Prostate gland (tissue), 2 donors: ENCODE measurements around the gene HSPB6. TPM values are rescaled to one million over a fixed set of nuclear protein-coding genes. Genes with fewer than 3 reads are reported as not detected.

Experiments
- DNase-seq: peaks from one replicate; pipeline ENCODE4 v3.0.0-alpha.2; 2019; ENCODE audit warnings: low spot score
- H3K27ac ChIP-seq, 2 donors: fragments of 200-600 bp; sonication (generic); 2 replicates each; pipeline ENCODE4 v1.5.1; 2017 to 2019
- H3K27me3 ChIP-seq: fragments of 200-600 bp; sonication (generic); replicated peaks from 2 replicates; pipeline ENCODE4 v1.5.1; 2019; ENCODE audit not compliant: insufficient read depth
- H3K36me3 ChIP-seq, 2 donors: fragments of 200-600 bp; sonication (generic); 1 replicate in 1 of 2; 2 replicates in 1 of 2; pipeline versions ENCODE4 v1.5.1 to v1.8.1; 2017 to 2019
- H3K4me1 ChIP-seq: fragments of 200-600 bp; sonication (generic); replicated peaks from 2 replicates; pipeline ENCODE4 v1.5.1; 2019
- H3K4me3 ChIP-seq, 2 donors: fragments of 200-600 bp; sonication (generic); 2 replicates each; pipeline ENCODE4 v1.5.1; 2017 to 2019
- H3K9me3 ChIP-seq: fragments of 200-600 bp; sonication (generic); 2 replicates; pipeline ENCODE4 v1.5.1; 2017
- POLR2A ChIP-seq: fragments of 450-650 bp; IDR thresholded peaks from one replicate; pipeline ENCODE4 v1.6.1; 2016; ENCODE audit warnings: antibody characterized with exemption, mild to moderate bottlenecking
- POLR2AphosphoS5 ChIP-seq: sonication (generic); formaldehyde crosslinking; IDR thresholded peaks from one replicate; pipeline ENCODE4 v1.6.1; 2017; ENCODE audit warnings: antibody characterized with exemption
- WGBS: methylation state at CpG from one replicate; pipeline ENCODE4 v1.1.5; 2018; 5-methylcytosine and 5-hydroxymethylcytosine counted together
- intact Hi-C: fragments of 100-400 bp; cut with DNase I; formaldehyde crosslinking; loops from one replicate; pipeline ENCODE4 v1.14.2; 2022
- total RNA-seq, 2 donors: library from RNA; depleted of rRNA; stranded (reverse); fragments of >200 nt; gene quantifications; one replicate each; pipeline ENCODE4 v1.1.0, GENCODE V29; 2016
- TF ChIP-seq, protein P1 (sequence below), 4 experiments: fragments of 200-600 bp in 2 of 4; fragments of 450-650 bp in 2 of 4; sonication (generic) in 2 of 4; IDR thresholded peaks; 1 replicate in 3 of 4; 2 replicates in 1 of 4; pipeline ENCODE4 v1.5.1; 2016 to 2019; ENCODE audit warnings: antibody characterized with exemption in 4 of 4, mild to moderate bottlenecking in 2 of 4, moderate library complexity in 2 of 4

The HSPB6 gene
- total RNA-seq, 2 donors from 2014 or later = 32.2 to 78.5 TPM

DNA sequence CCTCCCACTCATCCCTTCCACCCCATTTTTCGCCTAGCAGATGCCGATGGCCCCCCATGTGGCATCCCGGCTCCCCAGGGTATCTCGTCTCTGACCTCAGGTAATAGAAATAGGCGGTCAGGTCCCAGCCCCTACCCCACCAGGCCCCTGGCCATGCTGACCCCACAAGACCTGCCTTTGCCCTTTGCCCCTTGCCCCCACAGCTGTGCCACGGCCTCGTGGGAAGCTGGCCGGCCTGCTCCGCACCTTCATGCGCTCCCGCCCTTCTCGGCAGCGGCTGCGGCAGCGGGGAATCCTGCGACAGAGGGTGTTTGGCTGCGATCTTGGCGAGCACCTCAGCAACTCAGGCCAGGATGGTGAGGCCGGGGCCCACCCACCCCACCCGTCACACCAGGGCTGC is 23.9 kb upstream of the HSPB6 start:
- H3K4me1 ChIP-seq = no peaks in the 10 kb centered on the region
- 95% methylated on average over 20 of the region's 20 CpGs for WGBS
- no peak for DNase-seq
- no peak overlapping the region for H3K4me3 ChIP-seq
- no peak overlapping the region for H3K27ac ChIP-seq
- no peak for TF ChIP-seq POLR2AphosphoS5
- TF ChIP-seq POLR2A = no peak
- TF ChIP-seq, protein P1, sequence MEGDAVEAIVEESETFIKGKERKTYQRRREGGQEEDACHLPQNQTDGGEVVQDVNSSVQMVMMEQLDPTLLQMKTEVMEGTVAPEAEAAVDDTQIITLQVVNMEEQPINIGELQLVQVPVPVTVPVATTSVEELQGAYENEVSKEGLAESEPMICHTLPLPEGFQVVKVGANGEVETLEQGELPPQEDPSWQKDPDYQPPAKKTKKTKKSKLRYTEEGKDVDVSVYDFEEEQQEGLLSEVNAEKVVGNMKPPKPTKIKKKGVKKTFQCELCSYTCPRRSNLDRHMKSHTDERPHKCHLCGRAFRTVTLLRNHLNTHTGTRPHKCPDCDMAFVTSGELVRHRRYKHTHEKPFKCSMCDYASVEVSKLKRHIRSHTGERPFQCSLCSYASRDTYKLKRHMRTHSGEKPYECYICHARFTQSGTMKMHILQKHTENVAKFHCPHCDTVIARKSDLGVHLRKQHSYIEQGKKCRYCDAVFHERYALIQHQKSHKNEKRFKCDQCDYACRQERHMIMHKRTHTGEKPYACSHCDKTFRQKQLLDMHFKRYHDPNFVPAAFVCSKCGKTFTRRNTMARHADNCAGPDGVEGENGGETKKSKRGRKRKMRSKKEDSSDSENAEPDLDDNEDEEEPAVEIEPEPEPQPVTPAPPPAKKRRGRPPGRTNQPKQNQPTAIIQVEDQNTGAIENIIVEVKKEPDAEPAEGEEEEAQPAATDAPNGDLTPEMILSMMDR (IDR thresholded peaks at IDR 0.05) = no peak
- H3K27me3 ChIP-seq = no peaks in the 10 kb centered on the region
- no peaks in the 10 kb centered on the region for H3K36me3 ChIP-seq
- intact Hi-C loops = no loop called here
- no peaks in the 10 kb centered on the region for H3K9me3 ChIP-seq

DNA sequence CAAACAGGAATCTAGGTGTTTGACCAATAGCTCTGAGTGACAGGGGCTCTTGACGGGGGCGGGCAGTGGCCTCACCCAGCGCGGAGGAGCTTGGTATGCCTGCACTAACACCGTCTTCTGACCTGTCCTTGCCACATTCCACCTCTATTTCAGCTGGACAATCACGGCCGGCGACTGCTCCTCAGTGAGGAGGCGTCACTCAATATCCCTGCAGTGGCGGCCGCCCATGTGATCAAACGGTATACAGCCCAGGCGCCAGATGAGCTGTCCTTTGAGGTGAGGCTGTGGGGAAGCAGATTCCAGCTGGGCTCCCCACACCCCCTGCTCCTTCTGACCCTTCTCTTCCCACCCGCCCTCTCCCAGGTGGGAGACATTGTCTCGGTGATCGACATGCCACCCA is 23.2 kb upstream of the HSPB6 start:
- Histone ChIP-seq H3K27ac (no peak overlapping the region), H3K4me3 (no peak overlapping the region), H3K36me3 (no peaks in the 10 kb centered on the region), H3K9me3 (no peaks in the 10 kb centered on the region), H3K27me3 (no peaks in the 10 kb centered on the region), H3K4me1 (no peaks in the 10 kb centered on the region)
- intact Hi-C loops = no loop called here
- 91% methylated on average over 16 of the region's 16 CpGs for WGBS
- TF ChIP-seq POLR2A = no peak
- TF ChIP-seq, protein P1 (IDR thresholded peaks at IDR 0.05) = no peak
- no peak for TF ChIP-seq POLR2AphosphoS5
- no peak for DNase-seq

DNA sequence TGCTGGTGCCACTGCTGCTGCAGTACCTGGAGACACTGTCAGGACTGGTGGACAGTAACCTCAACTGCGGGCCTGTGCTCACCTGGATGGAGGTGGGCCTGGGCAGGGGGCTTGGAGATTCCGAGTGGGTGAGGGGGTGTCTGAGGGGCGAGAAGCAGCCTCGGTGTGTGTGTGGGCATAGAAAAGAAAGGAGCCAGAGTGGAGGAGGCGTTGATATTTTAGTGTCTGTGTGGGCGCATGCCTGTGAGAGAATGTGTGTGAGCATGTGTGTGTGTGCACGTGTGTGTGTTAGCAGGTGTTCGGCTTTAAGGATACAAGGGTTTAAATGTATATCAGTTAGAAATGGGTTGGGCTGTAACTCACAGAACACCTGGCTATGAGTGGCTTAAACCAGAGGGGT is 22.2 kb upstream of the HSPB6 start:
- H3K4me3 ChIP-seq = no peak overlapping the region
- H3K36me3 ChIP-seq = no peaks in the 10 kb centered on the region
- intact Hi-C loops = no loop called here
- DNase-seq = no peak
- WGBS = 94% methylated on average over 8 of the region's 8 CpGs
- no peaks in the 10 kb centered on the region for H3K9me3 ChIP-seq
- H3K27me3 ChIP-seq = no peaks in the 10 kb centered on the region
- H3K27ac ChIP-seq = no peak overlapping the region
- H3K4me1 ChIP-seq = no peaks in the 10 kb centered on the region
- no peak for TF ChIP-seq POLR2AphosphoS5
- TF ChIP-seq, protein P1 (IDR thresholded peaks at IDR 0.05) = no peak
- TF ChIP-seq POLR2A = no peak

DNA sequence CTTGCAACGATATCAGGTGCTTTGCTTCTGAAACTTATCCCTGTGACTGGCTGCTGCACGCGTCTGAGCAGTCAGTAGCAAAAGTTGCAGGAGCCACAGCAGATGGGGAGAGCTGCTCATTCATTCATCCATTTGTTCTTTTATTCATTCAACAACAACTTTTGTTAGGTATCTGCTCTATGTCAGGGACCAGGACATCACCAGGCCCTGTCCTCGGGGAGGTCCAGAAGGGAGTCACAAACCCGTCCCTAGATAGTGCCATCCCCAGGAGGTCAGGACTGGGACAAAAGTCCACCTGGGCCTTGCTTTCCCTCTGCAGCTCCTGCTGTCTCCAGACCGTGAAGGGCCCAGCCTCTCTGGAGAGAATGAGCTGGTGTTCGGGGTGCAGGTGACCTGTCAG is 21.1 kb upstream of the HSPB6 start:
- intact Hi-C loops = no loop called here
- H3K27me3 ChIP-seq = no peaks in the 10 kb centered on the region
- H3K9me3 ChIP-seq = no peaks in the 10 kb centered on the region
- H3K4me1 ChIP-seq = no peaks in the 10 kb centered on the region
- no peak overlapping the region for H3K27ac ChIP-seq
- 70% methylated on average over 7 of the region's 7 CpGs for WGBS
- no peak for DNase-seq
- no peaks in the 10 kb centered on the region for H3K36me3 ChIP-seq
- no peak overlapping the region for H3K4me3 ChIP-seq
- TF ChIP-seq, protein P1 (IDR thresholded peaks at IDR 0.05) = no peak
- TF ChIP-seq POLR2A = no peak

DNA sequence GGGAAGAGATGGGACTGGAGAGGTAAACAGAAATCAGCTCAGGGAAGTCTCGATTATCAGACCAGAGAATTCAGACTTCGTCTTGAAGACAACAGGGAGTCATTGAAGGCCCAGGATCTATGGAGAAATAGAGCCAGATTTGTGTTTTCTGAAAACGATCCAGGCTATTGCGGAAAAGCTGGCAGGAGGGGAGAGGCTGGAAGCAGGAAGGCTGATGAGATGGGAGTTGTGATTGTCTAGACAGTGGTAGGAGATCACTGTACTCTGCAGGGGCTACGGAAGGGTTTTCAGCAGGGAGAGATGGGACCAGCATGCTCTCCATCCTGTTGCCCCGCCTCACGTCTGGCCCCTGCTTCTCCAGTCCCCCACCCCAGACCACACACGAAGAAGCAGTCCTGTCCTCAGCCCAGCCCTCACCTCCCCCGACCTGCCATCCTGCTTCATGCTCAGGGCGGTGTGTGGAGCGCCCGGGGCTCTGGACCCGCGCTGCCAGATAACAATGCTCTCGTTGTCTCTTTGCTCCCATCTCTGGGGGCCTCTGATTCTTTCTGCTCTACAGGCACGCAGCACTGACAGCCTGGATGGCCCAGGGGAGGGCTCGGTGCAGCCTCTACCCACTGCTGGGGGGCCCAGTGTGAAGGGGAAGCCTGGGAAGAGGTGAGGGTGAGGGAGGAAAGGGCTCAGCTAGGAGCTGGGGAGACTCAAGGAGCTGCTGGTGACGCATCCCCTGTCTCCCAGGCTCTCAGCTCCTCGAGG is 20.4 kb upstream of the HSPB6 start:
- H3K4me1 ChIP-seq = no peaks in the 10 kb centered on the region
- DNase-seq = no peak
- intact Hi-C loops = no loop called here
- no peak for TF ChIP-seq POLR2A
- WGBS = 39% methylated on average over 19 of the region's 19 CpGs
- no peak overlapping the region for H3K27ac ChIP-seq
- no peaks in the 10 kb centered on the region for H3K9me3 ChIP-seq
- H3K36me3 ChIP-seq = no peaks in the 10 kb centered on the region
- H3K4me3 ChIP-seq = no peak overlapping the region
- H3K27me3 ChIP-seq = no peaks in the 10 kb centered on the region
